ENCODE data around the gene ZNF764.
"Not testable (repeated sequence)": the region's sequence is repeated elsewhere in the genome, so short reads cannot be mapped to it uniquely, and the experiment has no call there.

ZNF764 gene

DNA sequence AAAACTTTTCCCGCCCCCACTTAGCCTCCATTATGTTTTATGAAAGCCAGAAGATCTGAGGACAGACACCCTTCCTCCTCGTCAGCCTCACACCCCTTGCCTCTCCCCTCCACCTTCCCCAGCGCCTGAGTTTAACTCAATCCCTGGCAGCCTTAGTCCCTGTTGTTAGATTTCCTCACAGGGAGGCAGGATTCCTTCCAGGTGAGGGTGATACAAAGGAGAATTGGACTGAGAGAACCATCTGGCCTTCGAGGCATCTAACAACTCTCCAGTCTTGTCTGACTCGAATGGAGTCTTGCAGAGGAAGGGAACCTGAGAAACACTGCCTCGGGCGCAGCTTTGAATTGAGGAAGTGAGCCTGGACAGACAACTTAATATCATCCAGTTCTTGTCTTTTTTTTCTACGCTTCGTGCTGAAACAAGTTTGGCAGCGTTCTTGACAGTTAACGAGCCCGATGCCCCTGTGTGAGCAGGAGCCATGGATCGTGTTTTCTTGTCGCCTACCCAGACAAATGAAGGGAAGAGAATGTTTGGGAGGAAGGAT is 30.5 kb downstream of the ZNF764 start:
- DNase-seq (ENCODE audit: low spot score): no peak

DNA sequence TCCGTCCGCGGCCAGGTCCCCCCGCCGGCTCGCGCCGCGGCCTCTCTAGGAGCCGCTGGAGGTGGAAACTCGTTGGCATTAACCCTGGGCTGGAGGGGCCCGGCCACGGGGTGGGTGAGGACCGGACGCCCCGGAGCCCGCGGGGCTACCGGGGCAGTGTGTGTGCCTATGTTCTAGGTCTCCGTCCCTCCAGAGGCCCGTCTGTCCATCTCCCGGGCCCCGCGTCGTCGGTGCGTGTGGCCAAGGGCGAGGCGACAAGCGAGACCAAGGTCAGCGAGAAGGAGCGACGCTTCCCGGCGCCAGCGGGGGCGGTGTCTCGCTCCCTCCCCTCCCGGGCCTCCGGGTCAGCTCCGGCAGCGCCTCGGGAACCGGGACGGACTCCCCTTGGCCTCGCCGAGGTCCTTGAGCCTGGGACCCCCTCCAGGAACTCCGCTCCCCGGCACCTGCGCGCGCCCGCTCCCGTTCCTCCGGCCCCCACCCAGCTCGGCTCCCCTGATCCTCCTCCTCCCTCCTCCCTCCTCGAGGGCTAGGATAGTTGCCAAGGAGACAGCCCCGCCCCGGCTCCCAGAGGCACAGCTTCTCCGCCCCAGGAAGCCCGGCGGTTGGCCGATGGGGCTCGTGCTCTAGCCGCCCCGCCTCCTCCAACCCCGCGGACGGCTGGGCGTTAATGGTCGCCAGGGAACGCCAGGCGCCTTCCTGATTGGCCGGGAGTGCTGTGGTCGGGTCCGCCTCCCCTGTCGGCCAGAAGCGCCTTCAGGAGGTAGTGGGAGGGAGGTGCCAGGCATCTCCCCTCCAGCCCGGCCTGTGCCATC is 31.1 kb downstream of the ZNF764 start:
- peak; percentile 92 for DNase-seq (ENCODE audit: low spot score)

GRCh38 chr16:30526137-30526822 is 31.9 kb downstream of the ZNF764 start, which contains the start of gene ZNF768:
TSS of gene ZNF768 (minus strand) at chr16:30526566. CDS start at chr16:30526413, 153 bp downstream.
- no peak for DNase-seq (ENCODE audit: low spot score)

DNA sequence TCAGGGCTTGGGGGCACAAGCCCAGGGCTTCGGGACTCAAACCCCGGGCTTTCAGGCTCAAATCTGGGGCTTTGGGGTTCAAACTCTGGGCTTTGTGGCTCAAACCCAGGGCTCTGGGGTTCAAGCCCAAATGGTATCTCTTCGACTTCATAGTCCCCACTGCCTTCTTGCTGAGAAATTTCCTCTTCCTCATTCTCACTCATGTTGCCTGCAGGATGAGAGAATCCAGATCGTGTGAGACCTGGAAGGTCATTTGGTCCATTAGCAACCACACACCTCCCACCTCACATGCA is 32.4 kb downstream of the ZNF764 start:
- DNase-seq (ENCODE audit: low spot score): no peak

GRCh38 chr16:30524575-30525568 is 33.3 kb downstream of the ZNF764 start:
- DNase-seq (ENCODE audit: low spot score): no peak

GRCh38 chr16:30523768-30524574 is 34.2 kb downstream of the ZNF764 start:
- DNase-seq (ENCODE audit: low spot score): no peak

GRCh38 chr16:30522702-30523463 is 35.3 kb downstream of the ZNF764 start:
- not testable (repeated sequence) for DNase-seq (ENCODE audit: low spot score)

DNA sequence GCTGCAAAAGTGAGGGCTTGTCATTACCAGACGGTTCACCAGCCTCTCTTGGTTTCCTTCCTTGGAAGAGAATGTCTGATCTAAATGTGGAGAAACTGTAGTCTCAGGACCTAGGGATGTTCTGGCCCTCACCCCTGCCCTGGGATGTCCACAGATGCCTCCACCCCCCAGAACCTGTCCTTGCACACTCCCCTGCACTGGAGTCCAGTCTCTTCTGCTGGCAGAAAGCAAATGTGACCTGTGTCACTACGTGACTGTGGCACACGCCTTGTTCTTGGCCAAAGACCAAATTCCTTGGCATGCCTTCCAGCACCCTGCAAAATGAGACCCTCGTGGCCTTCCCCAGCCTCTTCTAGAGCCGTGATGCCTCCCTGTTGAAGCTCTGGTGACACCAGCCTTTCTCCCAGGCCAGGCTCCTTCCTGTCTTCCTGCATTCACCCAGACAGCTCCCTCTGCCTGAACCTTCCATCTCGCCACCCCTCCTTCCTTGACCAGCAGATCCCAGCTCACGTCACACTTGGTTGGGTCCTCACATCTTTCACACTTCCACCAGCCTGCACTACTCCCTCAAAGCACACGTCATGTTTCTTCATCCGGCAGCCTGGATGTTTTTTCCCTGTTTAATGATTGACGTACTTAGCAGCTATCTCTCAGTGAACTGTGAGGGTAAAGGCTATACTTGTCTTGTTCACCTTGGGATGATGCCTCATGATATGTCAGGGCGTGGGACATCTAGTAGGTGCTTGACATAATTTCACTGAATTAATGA is 36.1 kb downstream of the ZNF764 start:
- no peak for DNase-seq (ENCODE audit: low spot score)

GRCh38 chr16:30521476-30521872 is 36.7 kb downstream of the ZNF764 start:
- no peak for DNase-seq (ENCODE audit: low spot score)

DNA sequence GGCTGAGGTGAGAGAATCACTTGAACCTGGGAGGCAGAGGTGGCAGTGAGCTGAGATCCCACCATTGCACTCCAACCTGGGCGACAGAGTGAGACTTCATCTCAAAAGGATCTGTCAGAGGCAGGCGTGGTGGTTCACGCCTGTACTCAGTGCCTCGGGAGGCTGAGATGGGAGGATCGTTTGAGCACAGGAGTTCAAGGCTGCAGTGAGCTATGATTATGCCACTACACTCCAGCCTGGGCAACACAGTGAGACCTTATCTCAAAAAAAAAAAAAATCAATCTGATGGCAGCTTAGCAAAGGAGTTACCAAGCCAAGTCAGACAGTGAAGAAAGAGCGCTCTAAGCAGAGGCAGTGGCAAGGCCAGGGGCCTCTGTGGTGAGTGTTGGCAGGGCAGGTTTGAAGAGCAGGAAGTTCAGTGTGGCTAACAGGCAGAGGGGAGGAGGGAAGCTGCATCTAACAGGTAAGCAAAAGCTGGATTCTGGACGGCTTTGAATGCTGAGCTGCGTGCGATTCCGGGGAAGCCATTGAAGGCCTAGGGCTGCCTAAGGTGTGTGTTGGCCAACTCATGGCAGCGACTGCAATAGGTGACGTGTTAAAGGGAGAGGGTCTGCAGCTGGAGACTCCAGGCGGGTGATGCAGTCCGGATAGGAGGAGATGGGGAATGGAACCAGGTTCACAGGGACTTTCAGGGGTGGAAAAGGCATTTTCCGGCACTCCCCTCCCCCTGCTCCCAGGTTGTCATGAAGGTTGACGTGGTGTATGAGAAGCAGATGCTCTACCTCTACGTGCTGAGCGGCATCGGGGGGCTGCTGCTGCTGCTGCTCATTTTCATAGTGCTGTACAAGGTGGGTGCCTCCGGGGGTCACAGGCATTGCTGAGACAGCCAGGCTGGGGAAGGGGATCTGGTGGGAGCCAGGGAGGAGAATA is 38.8 kb downstream of the ZNF764 start:
- no peak for DNase-seq (ENCODE audit: low spot score)

- no peak for DNase-seq (ENCODE audit: low spot score)
These were observed 39.6 kb downstream of the ZNF764 start for GRCh38 chr16:30518552-30518951.

GRCh38 chr16:30515275-30515674 is 42.9 kb downstream of the ZNF764 start:
- DNase-seq (ENCODE audit: low spot score): no peak

DNA sequence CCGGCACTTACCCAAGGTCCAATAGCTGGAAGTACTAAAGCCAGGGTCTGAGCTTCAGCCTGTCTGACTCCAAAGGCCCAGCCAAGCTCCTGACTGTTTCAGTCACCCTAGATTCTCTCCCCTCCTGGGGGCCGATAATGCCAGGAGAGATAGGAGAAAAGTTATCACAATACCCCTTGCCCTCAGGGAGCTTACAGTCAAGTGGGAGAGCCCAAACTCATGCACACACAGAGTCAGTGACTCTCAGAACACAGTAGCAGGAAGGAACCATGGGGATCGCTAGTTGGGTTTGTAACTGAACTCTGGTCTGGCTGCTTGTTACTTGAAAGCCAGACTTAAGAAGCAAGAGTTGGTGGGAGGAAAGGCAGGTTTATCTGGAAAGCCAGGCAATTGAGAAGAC is 46.7 kb downstream of the ZNF764 start:
- DNase-seq (ENCODE audit: low spot score): no peak

GRCh38 chr16:30510376-30510938 is 47.7 kb downstream of the ZNF764 start:
- DNase-seq (ENCODE audit: low spot score): no peak

DNA sequence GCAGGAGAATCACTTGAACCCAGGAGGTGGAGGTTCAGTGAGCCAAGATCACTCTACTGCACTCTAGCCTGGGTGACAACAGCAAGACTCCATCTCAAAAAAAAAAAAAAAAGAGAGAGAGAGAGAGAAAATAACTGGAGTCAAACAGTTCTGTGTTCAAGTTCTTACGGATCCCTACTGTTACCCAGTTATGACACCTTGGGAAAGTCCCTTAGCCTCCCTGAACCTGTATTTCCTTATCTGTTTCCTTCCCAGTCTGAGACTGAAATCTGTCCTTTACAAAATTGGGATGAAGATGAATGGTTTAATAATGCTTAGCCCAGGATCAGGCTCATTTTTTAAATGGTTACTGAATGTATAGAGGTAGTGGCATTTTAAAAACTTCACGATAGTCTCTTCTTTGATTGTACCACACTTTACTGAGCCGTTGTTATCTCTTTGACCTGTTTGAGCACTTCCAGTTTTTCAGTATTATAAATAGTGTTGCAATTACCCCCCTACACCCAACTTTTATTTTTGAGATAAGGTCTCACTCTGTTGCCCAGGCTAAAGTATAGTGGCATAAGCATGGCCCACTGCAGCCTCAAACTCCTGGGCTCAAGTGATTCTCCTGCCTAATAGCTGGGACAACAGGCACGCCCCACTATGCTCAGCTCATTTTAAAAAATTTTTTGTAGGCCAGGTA is 49.0 kb downstream of the ZNF764 start:
- DNase-seq (ENCODE audit: low spot score): no peak
